ENCODE measurements around the gene FES. TPM values are rescaled to one million over a fixed set of nuclear protein-coding genes. Genes with fewer than 3 reads are reported as not detected.
A peak's percentile ranks its signal among the peaks of the same experiment; 100 is the strongest.

Gene FES
- polyA plus RNA-seq, 1 donor from 2014 or later = not detected

DNA sequence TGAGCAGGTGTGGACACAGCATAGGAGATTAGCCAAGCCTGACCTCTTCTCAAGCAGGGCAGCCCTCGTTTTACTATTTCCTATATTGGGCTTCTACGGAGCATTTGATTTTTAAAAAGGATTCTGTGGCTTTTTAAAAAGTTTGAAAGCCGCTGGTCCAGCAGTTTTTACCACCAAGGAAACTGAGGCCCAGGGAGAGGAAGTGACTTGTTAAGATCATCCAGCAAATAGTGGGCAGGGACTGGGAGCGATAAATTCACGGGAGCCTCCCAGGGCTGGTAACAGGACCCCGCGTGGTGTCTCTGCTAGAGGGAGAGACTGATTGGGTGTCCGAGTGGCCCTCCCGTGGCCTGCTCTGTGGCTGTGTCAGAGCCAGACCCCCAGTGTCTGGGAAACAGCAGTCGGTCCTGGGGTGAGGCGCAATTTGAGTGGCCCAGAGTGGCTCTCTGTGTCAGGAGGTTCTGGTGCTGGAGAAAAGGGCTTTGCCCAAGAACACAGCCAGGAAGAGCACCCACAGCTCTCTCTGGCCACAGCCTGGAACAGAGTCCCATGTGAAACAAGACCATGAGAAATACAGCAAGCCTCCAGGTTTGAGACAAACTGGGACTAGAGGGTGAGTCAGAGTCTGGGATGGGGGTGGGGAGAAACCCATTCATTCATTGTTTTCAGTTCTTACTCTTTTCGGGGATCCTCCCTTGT lies 11.7 kb upstream of the FES start:
- Histone ChIP-seq H3K27me3 (ENCODE audit: insufficient read depth, low read depth, low read length) (no peaks in the 10 kb centered on the region), H3K27ac (ENCODE audit: low read length) (no peak overlapping the region), H3K4me3 (ENCODE audit: low read length) (peak overlapping the region; percentile 70), H2AFZ (ENCODE audit: low read depth, low read length) (no peak overlapping the region), H3K9ac (ENCODE audit: low read length) (peak overlapping the region; percentile 64), H3K9me2 (ENCODE audit: insufficient read depth, low read length) (no peaks in the 10 kb centered on the region), H3F3A (ENCODE audit: insufficient read depth, low read length, poor library complexity, severe bottlenecking) (no peaks in the 10 kb centered on the region), H3K9me3 (ENCODE audit: low read length) (no peaks in the 10 kb centered on the region), H3K79me2 (replicated peaks; ENCODE audit: insufficient read depth, low read length) (peaks cover 9% of the 10 kb centered on the region), H3K36me3 (ENCODE audit: insufficient read depth, low read length) (no peaks in the 10 kb centered on the region), H3K4me2 (ENCODE audit: low read length) (peak overlapping the region; percentile 78), H4K20me1 (ENCODE audit: insufficient read depth) (no peaks in the 10 kb centered on the region)
- TF ChIP-seq SMC3 (conservative IDR thresholded peaks at IDR 0.05; ENCODE audit: poor library complexity) (no peak), POLR2AphosphoS5 (IDR thresholded peaks at IDR 0.05) (no peak), EZH2 (IDR thresholded peaks at IDR 0.05; ENCODE audit: borderline replicate concordance, insufficient read depth, low read length, poor library complexity, severe bottlenecking) (no peak), REST (IDR thresholded peaks at IDR 0.05; ENCODE audit: borderline replicate concordance) (no peak), EP300 (conservative IDR thresholded peaks at IDR 0.05; ENCODE audit: poor library complexity, severe bottlenecking) (no peak), MXI1 (conservative IDR thresholded peaks at IDR 0.05; ENCODE audit: poor library complexity, severe bottlenecking) (no peak), TAF1 (IDR thresholded peaks at IDR 0.05; ENCODE audit: low read depth) (no peak), RAD21 (conservative IDR thresholded peaks at IDR 0.05) (no peak)
- TF ChIP-seq, protein P1, sequence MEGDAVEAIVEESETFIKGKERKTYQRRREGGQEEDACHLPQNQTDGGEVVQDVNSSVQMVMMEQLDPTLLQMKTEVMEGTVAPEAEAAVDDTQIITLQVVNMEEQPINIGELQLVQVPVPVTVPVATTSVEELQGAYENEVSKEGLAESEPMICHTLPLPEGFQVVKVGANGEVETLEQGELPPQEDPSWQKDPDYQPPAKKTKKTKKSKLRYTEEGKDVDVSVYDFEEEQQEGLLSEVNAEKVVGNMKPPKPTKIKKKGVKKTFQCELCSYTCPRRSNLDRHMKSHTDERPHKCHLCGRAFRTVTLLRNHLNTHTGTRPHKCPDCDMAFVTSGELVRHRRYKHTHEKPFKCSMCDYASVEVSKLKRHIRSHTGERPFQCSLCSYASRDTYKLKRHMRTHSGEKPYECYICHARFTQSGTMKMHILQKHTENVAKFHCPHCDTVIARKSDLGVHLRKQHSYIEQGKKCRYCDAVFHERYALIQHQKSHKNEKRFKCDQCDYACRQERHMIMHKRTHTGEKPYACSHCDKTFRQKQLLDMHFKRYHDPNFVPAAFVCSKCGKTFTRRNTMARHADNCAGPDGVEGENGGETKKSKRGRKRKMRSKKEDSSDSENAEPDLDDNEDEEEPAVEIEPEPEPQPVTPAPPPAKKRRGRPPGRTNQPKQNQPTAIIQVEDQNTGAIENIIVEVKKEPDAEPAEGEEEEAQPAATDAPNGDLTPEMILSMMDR (IDR thresholded peaks at IDR 0.05; ENCODE audit: poor library complexity, severe bottlenecking) = no peak

- Histone ChIP-seq H3K79me2 (replicated peaks; ENCODE audit: insufficient read depth, low read length) (peaks cover 9% of the 10 kb centered on the region), H4K20me1 (ENCODE audit: insufficient read depth) (no peaks in the 10 kb centered on the region), H3K4me2 (ENCODE audit: low read length) (no peak overlapping the region), H3F3A (ENCODE audit: insufficient read depth, low read length, poor library complexity, severe bottlenecking) (no peaks in the 10 kb centered on the region), H3K27me3 (ENCODE audit: insufficient read depth, low read depth, low read length) (no peaks in the 10 kb centered on the region), H3K27ac (ENCODE audit: low read length) (no peak overlapping the region), H3K4me3 (ENCODE audit: low read length) (no peak overlapping the region), H3K36me3 (ENCODE audit: insufficient read depth, low read length) (no peaks in the 10 kb centered on the region), H3K9me3 (ENCODE audit: low read length) (no peaks in the 10 kb centered on the region), H2AFZ (ENCODE audit: low read depth, low read length) (no peak overlapping the region), H3K9ac (ENCODE audit: low read length) (no peak overlapping the region), H3K9me2 (ENCODE audit: insufficient read depth, low read length) (no peaks in the 10 kb centered on the region)
- TF ChIP-seq EZH2 (IDR thresholded peaks at IDR 0.05; ENCODE audit: borderline replicate concordance, insufficient read depth, low read length, poor library complexity, severe bottlenecking) (no peak), EP300 (conservative IDR thresholded peaks at IDR 0.05; ENCODE audit: poor library complexity, severe bottlenecking) (no peak), POLR2AphosphoS5 (IDR thresholded peaks at IDR 0.05) (no peak), TAF1 (IDR thresholded peaks at IDR 0.05; ENCODE audit: low read depth) (no peak), SMC3 (conservative IDR thresholded peaks at IDR 0.05; ENCODE audit: poor library complexity) (no peak), RAD21 (conservative IDR thresholded peaks at IDR 0.05) (no peak), MXI1 (conservative IDR thresholded peaks at IDR 0.05; ENCODE audit: poor library complexity, severe bottlenecking) (no peak), REST (IDR thresholded peaks at IDR 0.05; ENCODE audit: borderline replicate concordance) (no peak)
- TF ChIP-seq, protein P1 (IDR thresholded peaks at IDR 0.05; ENCODE audit: poor library complexity, severe bottlenecking) = no peak
Observed at GRCh38 chr15:90873488-90873997, 10.8 kb upstream of the FES start.
